Prostate gland (tissue), 2 donors: ENCODE results near the gene KRTAP10-6. TPM values are rescaled to one million over a fixed set of nuclear protein-coding genes. Genes with fewer than 3 reads are reported as not detected.

ENCODE experiments used
- DNase-seq: peaks from one replicate; pipeline ENCODE4 v3.0.0-alpha.2; 2019; ENCODE audit warnings: low spot score
- H3K27ac ChIP-seq, 2 donors: fragments of 200-600 bp; sonication (generic); 2 replicates each; pipeline ENCODE4 v1.5.1; 2017 to 2019
- H3K27me3 ChIP-seq: fragments of 200-600 bp; sonication (generic); replicated peaks from 2 replicates; pipeline ENCODE4 v1.5.1; 2019; ENCODE audit not compliant: insufficient read depth
- H3K36me3 ChIP-seq, 2 donors: fragments of 200-600 bp; sonication (generic); 1 replicate in 1 of 2; 2 replicates in 1 of 2; pipeline versions ENCODE4 v1.5.1 to v1.8.1; 2017 to 2019
- H3K4me1 ChIP-seq: fragments of 200-600 bp; sonication (generic); replicated peaks from 2 replicates; pipeline ENCODE4 v1.5.1; 2019
- H3K4me3 ChIP-seq, 2 donors: fragments of 200-600 bp; sonication (generic); 2 replicates each; pipeline ENCODE4 v1.5.1; 2017 to 2019
- H3K9me3 ChIP-seq: fragments of 200-600 bp; sonication (generic); 2 replicates; pipeline ENCODE4 v1.5.1; 2017
- CTCF ChIP-seq, 4 experiments: fragments of 200-600 bp in 2 of 4; fragments of 450-650 bp in 2 of 4; sonication (generic) in 2 of 4; IDR thresholded peaks; 1 replicate in 3 of 4; 2 replicates in 1 of 4; pipeline ENCODE4 v1.5.1; 2016 to 2019; ENCODE audit warnings: antibody characterized with exemption in 4 of 4, mild to moderate bottlenecking in 2 of 4, moderate library complexity in 2 of 4
- POLR2A ChIP-seq: fragments of 450-650 bp; IDR thresholded peaks from one replicate; pipeline ENCODE4 v1.6.1; 2016; ENCODE audit warnings: antibody characterized with exemption, mild to moderate bottlenecking
- POLR2AphosphoS5 ChIP-seq: sonication (generic); formaldehyde crosslinking; IDR thresholded peaks from one replicate; pipeline ENCODE4 v1.6.1; 2017; ENCODE audit warnings: antibody characterized with exemption
- WGBS: methylation state at CpG from one replicate; pipeline ENCODE4 v1.1.5; 2018; 5-methylcytosine and 5-hydroxymethylcytosine counted together
- intact Hi-C: fragments of 100-400 bp; cut with DNase I; formaldehyde crosslinking; loops from one replicate; pipeline ENCODE4 v1.14.2; 2022
- total RNA-seq, 2 donors: library from RNA; depleted of rRNA; stranded (reverse); fragments of >200 nt; gene quantifications; one replicate each; pipeline ENCODE4 v1.1.0, GENCODE V29; 2016

The KRTAP10-6 gene
- total RNA-seq, 2 donors from 2014 or later: not detected

- Histone ChIP-seq H3K27me3 (no peaks in the 10 kb centered on the region), H3K4me3 (no peak overlapping the region), H3K36me3 (no peaks in the 10 kb centered on the region), H3K27ac (no peak overlapping the region), H3K9me3 (no peaks in the 10 kb centered on the region), H3K4me1 (no peaks in the 10 kb centered on the region)
- TF ChIP-seq POLR2A: no peak
- TF ChIP-seq POLR2AphosphoS5: no peak
- TF ChIP-seq CTCF (IDR thresholded peaks at IDR 0.05): no peak
- DNase-seq: no peak
- 51% methylated on average over 16 of the region's 16 CpGs for WGBS
- intact Hi-C loops: no loop called here
Observed at GRCh38 chr21:44616591-44616926, 24.3 kb upstream of the KRTAP10-6 start.

GRCh38 chr21:44615911-44616590, 23.7 kb upstream of the KRTAP10-6 start:
- no peaks in the 10 kb centered on the region for H3K27me3 ChIP-seq
- WGBS: 73% methylated on average over 16 of the region's 17 CpGs
- H3K4me1 ChIP-seq: no peaks in the 10 kb centered on the region
- no peaks in the 10 kb centered on the region for H3K36me3 ChIP-seq
- H3K27ac ChIP-seq: no peak overlapping the region
- intact Hi-C loops: no loop called here
- no peak overlapping the region for H3K4me3 ChIP-seq
- TF ChIP-seq POLR2A (no peak), CTCF (IDR thresholded peaks at IDR 0.05) (no peak), POLR2AphosphoS5 (no peak)
- H3K9me3 ChIP-seq: no peaks in the 10 kb centered on the region
- no peak for DNase-seq

GRCh38 chr21:44615466-44615865, 23.2 kb upstream of the KRTAP10-6 start:
- intact Hi-C loops: no loop called here
- H3K27me3 ChIP-seq: no peaks in the 10 kb centered on the region

GRCh38 chr21:44614961-44615391, 22.7 kb upstream of the KRTAP10-6 start:
- H3K4me3 ChIP-seq: no peak overlapping the region
- H3K27ac ChIP-seq: no peak overlapping the region
- no peak for DNase-seq
- no peak for TF ChIP-seq CTCF (IDR thresholded peaks at IDR 0.05)
- no peaks in the 10 kb centered on the region for H3K4me1 ChIP-seq
- intact Hi-C loops: no loop called here
- no peaks in the 10 kb centered on the region for H3K9me3 ChIP-seq
- H3K27me3 ChIP-seq: no peaks in the 10 kb centered on the region
- H3K36me3 ChIP-seq: no peaks in the 10 kb centered on the region
- 87% methylated on average over 28 of the region's 28 CpGs for WGBS

More at GRCh38 chr21:44615466-44615865, 23.2 kb upstream of the KRTAP10-6 start:
- Histone ChIP-seq H3K36me3 (no peaks in the 10 kb centered on the region), H3K9me3 (no peaks in the 10 kb centered on the region), H3K4me3 (no peak overlapping the region), H3K27ac (no peak overlapping the region), H3K4me1 (no peaks in the 10 kb centered on the region)
- TF ChIP-seq CTCF (IDR thresholded peaks at IDR 0.05) (no peak), POLR2A (no peak), POLR2AphosphoS5 (no peak)
- 80% methylated on average over 8 of the region's 8 CpGs for WGBS
- DNase-seq: no peak

GRCh38 chr21:44614161-44614631, 21.9 kb upstream of the KRTAP10-6 start:
- H3K9me3 ChIP-seq: no peaks in the 10 kb centered on the region
- 88% methylated on average over 20 of the region's 20 CpGs for WGBS
- no peak overlapping the region for H3K4me3 ChIP-seq
- no peaks in the 10 kb centered on the region for H3K27me3 ChIP-seq
- intact Hi-C loops: no loop called here
- TF ChIP-seq CTCF (IDR thresholded peaks at IDR 0.05) (no peak), POLR2A (no peak), POLR2AphosphoS5 (no peak)
- no peak for DNase-seq
- no peak overlapping the region for H3K27ac ChIP-seq
- H3K4me1 ChIP-seq: no peaks in the 10 kb centered on the region
- no peaks in the 10 kb centered on the region for H3K36me3 ChIP-seq
